HFF-Myc (cell line): ENCODE results near the gene EPB41L2.

Experiments used
- DNase-seq: peaks from one replicate; pipeline ENCODE4 v3.0.0-alpha.2; 2011; ENCODE audit warnings: low read depth; ENCODE audit errors: extremely low read depth
- H3K4me3 ChIP-seq: replicated peaks from 2 replicates; pipeline ENCODE4 v1.5.1; 2011; ENCODE audit warnings: low read depth, mild to moderate bottlenecking, control low read depth, low read length
- TF ChIP-seq, protein P1 (sequence below): IDR thresholded peaks from 2 replicates; pipeline ENCODE4 v1.5.1; 2012; ENCODE audit warnings: mild to moderate bottlenecking, low read depth, low read length, control low read depth; ENCODE audit errors: missing control alignments

Gene EPB41L2

DNA sequence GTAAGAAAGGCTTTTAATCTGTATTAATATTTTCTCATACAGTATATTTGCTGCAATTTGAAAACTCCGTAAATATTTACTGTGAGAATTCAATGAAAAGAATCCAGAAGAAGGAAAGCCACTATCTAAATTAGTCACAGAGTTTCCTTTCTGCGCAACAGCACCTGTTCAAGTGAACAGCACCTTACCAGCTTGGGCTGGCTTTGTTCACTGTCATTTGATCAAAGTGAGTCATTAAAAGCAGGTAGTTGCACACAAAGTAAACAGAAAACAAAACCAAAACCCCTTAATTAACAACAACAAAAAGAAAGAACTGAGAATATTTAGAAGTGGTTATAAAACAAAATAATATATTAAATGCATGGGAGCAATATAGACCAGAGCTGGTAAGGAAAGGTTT, 223.0 kb downstream of the EPB41L2 start:
- DNase-seq = no peak
- no peak overlapping the region for H3K4me3 ChIP-seq
- TF ChIP-seq, protein P1, sequence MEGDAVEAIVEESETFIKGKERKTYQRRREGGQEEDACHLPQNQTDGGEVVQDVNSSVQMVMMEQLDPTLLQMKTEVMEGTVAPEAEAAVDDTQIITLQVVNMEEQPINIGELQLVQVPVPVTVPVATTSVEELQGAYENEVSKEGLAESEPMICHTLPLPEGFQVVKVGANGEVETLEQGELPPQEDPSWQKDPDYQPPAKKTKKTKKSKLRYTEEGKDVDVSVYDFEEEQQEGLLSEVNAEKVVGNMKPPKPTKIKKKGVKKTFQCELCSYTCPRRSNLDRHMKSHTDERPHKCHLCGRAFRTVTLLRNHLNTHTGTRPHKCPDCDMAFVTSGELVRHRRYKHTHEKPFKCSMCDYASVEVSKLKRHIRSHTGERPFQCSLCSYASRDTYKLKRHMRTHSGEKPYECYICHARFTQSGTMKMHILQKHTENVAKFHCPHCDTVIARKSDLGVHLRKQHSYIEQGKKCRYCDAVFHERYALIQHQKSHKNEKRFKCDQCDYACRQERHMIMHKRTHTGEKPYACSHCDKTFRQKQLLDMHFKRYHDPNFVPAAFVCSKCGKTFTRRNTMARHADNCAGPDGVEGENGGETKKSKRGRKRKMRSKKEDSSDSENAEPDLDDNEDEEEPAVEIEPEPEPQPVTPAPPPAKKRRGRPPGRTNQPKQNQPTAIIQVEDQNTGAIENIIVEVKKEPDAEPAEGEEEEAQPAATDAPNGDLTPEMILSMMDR = no peak

DNA sequence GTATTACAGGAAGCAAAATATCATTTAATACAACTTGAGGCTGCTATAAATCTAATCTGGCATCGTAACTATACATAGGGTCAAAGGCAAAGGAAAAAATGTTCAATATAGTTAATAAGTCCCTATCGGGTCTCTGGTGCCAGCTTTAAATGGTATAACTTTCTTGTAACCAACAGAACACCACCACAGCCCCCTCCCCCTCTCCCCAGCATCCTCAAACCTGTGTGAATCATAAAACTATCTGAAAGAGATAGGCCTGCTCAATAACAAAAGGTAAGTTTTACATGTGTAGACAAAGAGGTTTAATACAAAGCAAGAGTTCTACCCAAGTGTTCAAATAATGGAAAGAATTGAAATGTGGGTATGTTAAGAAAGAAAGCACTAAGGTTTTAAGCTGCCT, 223.7 kb downstream of the EPB41L2 start:
- no peak for DNase-seq
- no peak overlapping the region for H3K4me3 ChIP-seq
- TF ChIP-seq, protein P1 = no peak

DNA sequence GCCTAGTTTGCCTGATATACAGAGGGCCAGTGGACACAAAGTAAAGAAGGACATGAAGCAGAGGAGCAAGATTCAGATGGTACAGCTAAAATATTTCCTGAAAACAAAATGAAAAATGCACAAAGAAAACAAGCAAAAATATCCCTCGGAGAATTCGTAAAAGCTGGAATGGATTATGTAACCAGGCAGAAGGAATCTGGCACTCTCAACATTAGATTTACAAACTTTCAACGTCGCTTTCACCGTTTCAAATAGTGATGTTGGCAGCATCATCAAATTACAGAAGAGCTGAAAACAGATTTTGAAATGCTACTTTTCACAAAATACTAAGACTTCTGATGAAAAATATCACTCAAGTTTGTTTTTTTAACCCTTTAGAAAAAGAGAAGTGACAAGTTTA, 224.1 kb downstream of the EPB41L2 start:
- TF ChIP-seq, protein P1 = no peak
- DNase-seq = no peak
- no peak overlapping the region for H3K4me3 ChIP-seq

DNA sequence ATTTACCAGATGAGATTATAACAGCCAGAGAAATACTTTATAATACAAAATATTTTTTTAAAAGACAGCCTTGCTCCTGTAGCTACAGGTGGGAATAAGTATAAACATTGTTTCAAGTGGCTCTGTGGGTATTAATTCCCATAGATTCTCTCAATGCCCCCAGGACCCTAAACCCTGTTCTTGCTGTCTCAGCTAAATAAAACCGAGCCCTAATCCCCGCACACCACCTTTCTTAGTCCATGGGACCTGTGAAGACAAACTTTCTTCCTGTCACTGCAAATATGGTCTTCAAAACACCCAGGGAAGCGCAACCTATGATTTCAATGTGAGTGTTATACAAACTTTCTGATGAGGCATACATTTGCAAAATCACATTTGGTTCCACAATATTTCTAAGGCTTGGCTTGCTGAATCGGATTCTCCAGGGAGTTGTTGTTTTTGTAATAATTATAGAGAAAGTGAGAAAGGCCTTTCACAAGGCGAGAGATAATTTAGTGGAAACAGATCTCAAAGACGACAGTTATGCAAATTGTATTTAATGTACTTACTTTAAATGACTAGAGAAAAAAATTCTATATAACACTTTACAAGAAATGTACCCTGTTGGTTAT, 224.7 kb downstream of the EPB41L2 start:
- DNase-seq = no peak
- TF ChIP-seq, protein P1 = no peak
- H3K4me3 ChIP-seq = no peak overlapping the region

DNA sequence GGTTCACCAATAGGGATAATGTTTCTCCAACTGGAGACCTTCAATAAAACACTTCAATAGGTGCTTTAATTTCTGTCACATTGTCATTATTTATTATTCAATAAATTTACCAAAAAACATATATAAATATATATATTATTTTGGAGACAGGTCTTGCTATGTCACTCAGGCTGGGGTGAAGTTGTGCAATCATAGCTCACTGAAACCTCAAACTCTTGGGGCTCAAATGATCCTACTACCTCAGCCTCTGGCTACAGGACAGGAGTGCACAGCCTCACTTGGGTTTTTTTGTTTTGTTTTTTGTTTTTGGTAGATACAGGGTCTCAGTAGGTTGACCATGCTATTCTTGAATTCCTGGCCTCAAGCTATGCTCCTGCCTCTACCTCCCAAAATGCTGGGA, 226.0 kb downstream of the EPB41L2 start:
- H3K4me3 ChIP-seq = no peak overlapping the region
- no peak for DNase-seq
- TF ChIP-seq, protein P1 = no peak

DNA sequence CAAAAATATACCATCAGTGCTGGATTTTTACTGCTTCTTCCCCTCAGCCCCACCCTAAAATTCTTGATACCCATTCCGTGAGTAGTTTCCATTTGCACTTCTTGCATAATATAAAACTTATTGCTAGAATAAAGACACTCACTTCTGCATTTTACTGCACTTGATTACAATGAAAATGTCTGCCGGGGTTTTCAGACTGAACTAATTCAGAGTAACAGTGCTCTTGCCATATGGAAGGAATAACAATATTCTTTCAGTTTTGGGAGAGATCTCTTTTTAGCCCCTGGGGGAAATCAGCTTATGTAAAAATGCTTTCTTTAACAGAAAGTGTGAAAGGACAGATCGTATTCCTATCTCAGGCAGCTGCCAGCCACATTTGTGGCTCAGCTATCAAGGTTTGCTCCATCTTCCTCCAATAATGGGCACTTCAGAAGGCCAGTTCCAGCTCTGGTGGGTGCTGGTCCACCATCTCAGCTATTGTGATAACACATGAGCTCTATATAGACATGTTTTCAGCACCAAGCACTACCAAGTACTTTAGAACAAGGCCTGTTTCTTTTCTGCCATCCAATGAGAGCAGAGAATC, 226.9 kb downstream of the EPB41L2 start:
- TF ChIP-seq, protein P1 = no peak
- no peak for DNase-seq
- no peak overlapping the region for H3K4me3 ChIP-seq
